ENCODE data around the gene ZNF470.

ZNF470 gene

DNA sequence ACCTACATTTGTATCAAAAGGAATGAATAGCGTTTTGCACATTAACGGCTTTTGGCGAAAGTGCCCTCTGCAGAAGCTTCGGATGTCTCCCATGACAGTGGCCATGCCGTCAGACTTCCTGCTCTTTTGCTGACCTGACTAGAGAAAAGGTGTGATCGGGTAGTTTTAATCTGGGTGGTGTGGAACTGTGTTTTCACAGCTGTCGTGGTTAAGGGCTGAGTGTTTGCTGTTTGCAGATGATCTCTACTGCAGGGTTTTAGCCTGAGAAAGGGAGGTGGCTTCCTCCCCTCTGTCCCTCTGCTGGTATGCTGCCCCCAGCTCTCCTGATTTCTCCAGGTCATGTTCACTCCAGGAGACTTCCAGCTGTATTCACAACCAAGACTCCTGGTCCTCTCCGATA is 50.3 kb downstream of the ZNF470 start:
- in situ Hi-C loops (cut with MboI; ENCODE audit: low sequenced_read_pairs, unreplicated experiment): no loop called here
- no peak for TF ChIP-seq CTCF (IDR thresholded peaks at IDR 0.05; ENCODE audit: borderline replicate concordance, control extremely low read depth, extremely low read depth, insufficient read depth, missing control alignments)
- no peak for DNase-seq (ENCODE audit: low spot score)

- in situ Hi-C loops (cut with MboI; ENCODE audit: low sequenced_read_pairs, unreplicated experiment): no loop called here
- DNase-seq (ENCODE audit: low spot score): no peak
- TF ChIP-seq CTCF (IDR thresholded peaks at IDR 0.05; ENCODE audit: borderline replicate concordance, control extremely low read depth, extremely low read depth, insufficient read depth, missing control alignments): no peak
Measured at GRCh38 chr19:56619121-56619520, 51.9 kb downstream of the ZNF470 start.

DNA sequence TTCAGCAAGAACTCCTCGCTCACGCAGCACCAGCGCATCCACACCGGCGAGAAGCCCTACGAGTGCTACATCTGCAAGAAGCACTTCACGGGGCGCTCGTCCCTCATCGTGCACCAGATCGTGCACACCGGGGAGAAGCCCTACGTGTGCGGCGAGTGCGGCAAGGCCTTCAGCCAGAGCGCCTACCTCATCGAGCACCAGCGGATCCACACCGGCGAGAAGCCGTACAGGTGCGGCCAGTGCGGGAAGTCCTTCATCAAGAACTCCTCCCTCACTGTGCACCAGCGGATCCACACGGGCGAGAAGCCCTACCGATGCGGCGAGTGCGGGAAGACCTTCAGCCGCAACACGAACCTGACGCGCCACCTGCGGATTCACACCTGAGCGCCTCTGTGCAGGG is 55.1 kb downstream of the ZNF470 start:
- in situ Hi-C loops (cut with MboI; ENCODE audit: low sequenced_read_pairs, unreplicated experiment): no loop called here
- no peak for DNase-seq (ENCODE audit: low spot score)
- no peak for TF ChIP-seq CTCF (IDR thresholded peaks at IDR 0.05; ENCODE audit: borderline replicate concordance, control extremely low read depth, extremely low read depth, insufficient read depth, missing control alignments)

GRCh38 chr19:56623006-56623405 is 55.7 kb downstream of the ZNF470 start:
- DNase-seq (ENCODE audit: low spot score): no peak
- in situ Hi-C loops (cut with MboI; ENCODE audit: low sequenced_read_pairs, unreplicated experiment): no loop called here
- TF ChIP-seq CTCF (IDR thresholded peaks at IDR 0.05; ENCODE audit: borderline replicate concordance, control extremely low read depth, extremely low read depth, insufficient read depth, missing control alignments): no peak

GRCh38 chr19:56625708-56626107 is 58.4 kb downstream of the ZNF470 start:
- TF ChIP-seq CTCF (IDR thresholded peaks at IDR 0.05; ENCODE audit: borderline replicate concordance, control extremely low read depth, extremely low read depth, insufficient read depth, missing control alignments): no peak
- in situ Hi-C loops (cut with MboI; ENCODE audit: low sequenced_read_pairs, unreplicated experiment): no loop called here
- DNase-seq (ENCODE audit: low spot score): no peak

- in situ Hi-C loops (cut with MboI; ENCODE audit: low sequenced_read_pairs, unreplicated experiment): no loop called here
- no peak for TF ChIP-seq CTCF (IDR thresholded peaks at IDR 0.05; ENCODE audit: borderline replicate concordance, control extremely low read depth, extremely low read depth, insufficient read depth, missing control alignments)
- DNase-seq (ENCODE audit: low spot score): no peak
Measured at GRCh38 chr19:56633021-56633420, 65.8 kb downstream of the ZNF470 start.

All from GM13976 (cell line).